HFF-Myc (cell line): ENCODE measurements around the gene ZNF407.

Experiments
- DNase-seq: peaks from one replicate; pipeline ENCODE4 v3.0.0-alpha.2; 2011; ENCODE audit warnings: low read depth; ENCODE audit errors: extremely low read depth
- H3K4me3 ChIP-seq: replicated peaks from 2 replicates; pipeline ENCODE4 v1.5.1; 2011; ENCODE audit warnings: low read depth, mild to moderate bottlenecking, control low read depth, low read length
- TF ChIP-seq, protein P1 (sequence below): IDR thresholded peaks from 2 replicates; pipeline ENCODE4 v1.5.1; 2012; ENCODE audit warnings: mild to moderate bottlenecking, low read depth, low read length, control low read depth; ENCODE audit errors: missing control alignments

Gene ZNF407

DNA sequence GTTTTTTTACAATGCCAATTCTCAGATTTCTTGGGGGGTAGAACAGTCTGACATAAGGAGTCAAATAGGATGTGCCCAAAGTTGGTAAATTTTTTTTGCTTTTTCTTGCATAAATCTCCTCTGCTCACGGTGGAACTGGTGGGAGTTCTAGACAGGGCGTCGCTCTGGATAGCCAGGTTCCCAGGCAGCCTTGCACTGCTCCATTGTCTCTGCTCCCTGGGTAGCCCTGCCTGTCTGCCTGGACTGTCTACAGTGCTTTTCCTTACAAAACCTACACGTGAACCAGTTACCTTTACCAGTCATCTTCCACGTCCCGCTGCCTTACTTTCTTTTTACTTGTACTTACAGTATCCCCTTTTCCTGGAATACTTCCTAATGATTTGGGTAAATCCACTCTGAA lies 117.1 kb downstream of the ZNF407 start:
- TF ChIP-seq, protein P1, sequence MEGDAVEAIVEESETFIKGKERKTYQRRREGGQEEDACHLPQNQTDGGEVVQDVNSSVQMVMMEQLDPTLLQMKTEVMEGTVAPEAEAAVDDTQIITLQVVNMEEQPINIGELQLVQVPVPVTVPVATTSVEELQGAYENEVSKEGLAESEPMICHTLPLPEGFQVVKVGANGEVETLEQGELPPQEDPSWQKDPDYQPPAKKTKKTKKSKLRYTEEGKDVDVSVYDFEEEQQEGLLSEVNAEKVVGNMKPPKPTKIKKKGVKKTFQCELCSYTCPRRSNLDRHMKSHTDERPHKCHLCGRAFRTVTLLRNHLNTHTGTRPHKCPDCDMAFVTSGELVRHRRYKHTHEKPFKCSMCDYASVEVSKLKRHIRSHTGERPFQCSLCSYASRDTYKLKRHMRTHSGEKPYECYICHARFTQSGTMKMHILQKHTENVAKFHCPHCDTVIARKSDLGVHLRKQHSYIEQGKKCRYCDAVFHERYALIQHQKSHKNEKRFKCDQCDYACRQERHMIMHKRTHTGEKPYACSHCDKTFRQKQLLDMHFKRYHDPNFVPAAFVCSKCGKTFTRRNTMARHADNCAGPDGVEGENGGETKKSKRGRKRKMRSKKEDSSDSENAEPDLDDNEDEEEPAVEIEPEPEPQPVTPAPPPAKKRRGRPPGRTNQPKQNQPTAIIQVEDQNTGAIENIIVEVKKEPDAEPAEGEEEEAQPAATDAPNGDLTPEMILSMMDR, result no peak
- H3K4me3 ChIP-seq, result no peak overlapping the region
- DNase-seq, result no peak

DNA sequence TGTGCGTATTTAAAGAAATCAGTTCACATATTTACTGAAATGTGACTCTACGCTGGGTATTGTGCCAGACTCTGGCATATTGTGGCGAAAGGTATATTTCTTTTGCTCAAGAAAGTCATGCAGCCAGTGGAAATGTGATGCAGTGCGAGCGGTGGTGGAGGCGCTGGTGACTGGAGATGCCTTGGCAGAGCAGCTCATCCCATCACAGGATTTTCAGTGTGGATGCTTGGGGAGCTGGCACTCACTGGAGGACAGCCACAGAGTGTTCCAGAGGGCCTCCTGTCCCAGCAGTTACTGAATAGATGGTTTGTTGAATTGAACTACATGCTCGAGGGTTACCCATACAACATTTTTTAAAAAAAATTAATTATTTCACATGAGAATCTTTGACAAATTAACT lies 117.6 kb downstream of the ZNF407 start:
- TF ChIP-seq, protein P1, result no peak
- DNase-seq, result no peak
- H3K4me3 ChIP-seq, result no peak overlapping the region

DNA sequence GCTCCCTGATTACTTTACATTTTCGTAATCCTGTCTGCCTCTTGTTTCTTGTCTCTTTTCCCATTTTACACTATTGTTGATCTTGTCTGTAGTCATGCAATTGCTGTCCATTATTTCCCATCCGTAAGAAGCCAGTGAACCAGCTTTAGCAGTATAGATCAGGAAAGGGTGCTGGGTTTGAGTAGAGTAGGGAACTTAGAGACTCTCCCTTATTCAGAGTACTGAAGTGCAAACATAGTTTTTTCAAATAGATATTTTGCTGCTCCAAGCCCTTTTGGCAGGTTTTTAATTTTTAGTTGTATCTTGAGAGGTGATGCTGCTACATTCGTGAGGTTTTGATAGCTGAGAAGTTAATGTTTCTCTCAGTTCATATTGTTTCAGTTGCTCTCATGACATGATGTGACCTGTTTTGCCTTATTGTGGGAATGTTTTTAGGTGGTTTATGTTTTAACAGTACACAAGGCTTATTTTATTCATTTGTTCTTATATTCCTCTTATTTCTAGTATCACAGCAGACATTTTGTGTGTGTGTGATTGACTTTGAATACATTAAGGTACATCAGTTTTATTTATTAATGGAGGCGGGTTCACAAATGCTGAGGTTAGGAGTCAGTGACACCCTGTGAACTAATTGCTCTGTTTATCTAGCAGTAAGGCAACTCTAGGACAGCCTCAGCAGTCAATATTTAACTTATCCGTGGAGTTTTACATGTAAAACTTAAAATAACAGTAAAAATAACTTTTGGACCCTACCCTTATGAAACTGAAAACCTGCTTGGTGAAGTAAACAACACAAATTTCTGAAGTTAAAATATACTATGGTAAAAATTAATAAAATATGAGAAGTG lies 118.4 kb downstream of the ZNF407 start:
- TF ChIP-seq, protein P1, result no peak
- H3K4me3 ChIP-seq, result no peak overlapping the region
- DNase-seq, result no peak

DNA sequence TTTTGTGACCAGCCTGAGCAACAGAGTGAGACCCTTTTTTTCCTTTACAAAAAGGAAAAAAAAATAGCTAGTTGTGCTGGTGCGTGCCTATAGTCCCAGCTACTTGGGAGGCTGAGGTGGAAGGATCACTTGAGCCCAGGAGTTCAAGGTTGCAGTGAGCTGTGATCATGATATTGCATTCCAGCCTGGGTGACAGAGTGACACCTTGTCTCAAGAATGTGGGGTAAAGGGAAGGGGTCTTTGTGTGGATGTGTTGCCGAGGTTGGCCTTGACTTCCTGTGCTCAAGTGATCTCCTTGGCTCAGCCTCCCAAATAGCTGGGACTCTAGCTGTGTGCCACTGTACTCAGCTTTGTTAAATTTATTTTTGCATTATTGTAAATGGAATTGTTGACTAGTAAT lies 120.6 kb downstream of the ZNF407 start:
- H3K4me3 ChIP-seq, result no peak overlapping the region
- TF ChIP-seq, protein P1, result no peak
- DNase-seq, result no peak

DNA sequence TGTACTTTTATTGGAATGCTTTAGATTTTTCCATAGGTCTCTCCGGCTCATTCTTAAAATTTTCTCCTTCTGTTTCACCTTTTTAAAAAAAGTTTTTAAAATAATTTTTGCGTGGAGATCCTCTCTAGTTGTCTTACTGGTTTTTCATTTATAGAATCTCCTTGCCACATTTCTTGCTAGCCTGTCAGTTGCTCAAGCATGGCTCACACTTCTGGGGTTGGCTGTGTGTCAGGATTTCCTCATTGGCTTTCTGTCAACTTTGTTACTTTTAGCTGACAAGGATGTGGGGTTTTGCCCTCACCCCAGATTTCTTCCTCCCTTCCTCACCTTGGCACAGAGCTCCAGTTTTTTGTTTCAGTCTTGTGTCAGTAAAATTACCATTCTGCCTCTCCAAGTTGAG lies 124.6 kb downstream of the ZNF407 start:
- TF ChIP-seq, protein P1, result no peak
- DNase-seq, result no peak

DNA sequence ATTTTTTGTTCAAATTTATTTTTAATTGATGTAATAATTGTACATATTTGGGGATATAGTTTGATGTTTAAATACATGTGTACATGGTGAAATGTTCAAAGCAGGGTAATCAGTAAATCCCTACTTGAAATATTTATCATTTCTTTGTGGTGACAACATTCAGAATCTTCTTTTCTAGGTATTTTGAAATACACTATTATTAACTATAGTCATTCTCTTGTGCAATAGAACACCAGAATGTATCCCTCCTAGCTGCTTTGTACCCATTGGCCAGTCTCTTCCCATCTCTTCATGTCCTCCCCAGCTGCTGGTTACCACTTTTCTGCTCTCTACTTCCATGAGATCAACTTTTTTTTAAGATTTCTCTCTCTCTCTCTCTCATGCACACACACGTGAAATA lies 126.5 kb downstream of the ZNF407 start:
- DNase-seq, result no peak
- TF ChIP-seq, protein P1, result no peak
- no peak overlapping the region for H3K4me3 ChIP-seq

More for the DNA sequence above, 124.6 kb downstream of the ZNF407 start:
- no peak overlapping the region for H3K4me3 ChIP-seq
